Epithelial cell of alveolus of lung (primary cell): ENCODE data around the gene PEX11G. TPM values are rescaled to one million over a fixed set of nuclear protein-coding genes. Genes with fewer than 3 reads are reported as not detected.

Experiments used
- total RNA-seq: library from RNA; depleted of rRNA; stranded (reverse); fragments of >200 nt; gene quantifications from 2 replicates; pipeline ENCODE4 v1.2.1, GENCODE V29; 2015

The PEX11G gene
- 4.2 and 5.2 TPM in 2 replicates for total RNA-seq

DNA sequence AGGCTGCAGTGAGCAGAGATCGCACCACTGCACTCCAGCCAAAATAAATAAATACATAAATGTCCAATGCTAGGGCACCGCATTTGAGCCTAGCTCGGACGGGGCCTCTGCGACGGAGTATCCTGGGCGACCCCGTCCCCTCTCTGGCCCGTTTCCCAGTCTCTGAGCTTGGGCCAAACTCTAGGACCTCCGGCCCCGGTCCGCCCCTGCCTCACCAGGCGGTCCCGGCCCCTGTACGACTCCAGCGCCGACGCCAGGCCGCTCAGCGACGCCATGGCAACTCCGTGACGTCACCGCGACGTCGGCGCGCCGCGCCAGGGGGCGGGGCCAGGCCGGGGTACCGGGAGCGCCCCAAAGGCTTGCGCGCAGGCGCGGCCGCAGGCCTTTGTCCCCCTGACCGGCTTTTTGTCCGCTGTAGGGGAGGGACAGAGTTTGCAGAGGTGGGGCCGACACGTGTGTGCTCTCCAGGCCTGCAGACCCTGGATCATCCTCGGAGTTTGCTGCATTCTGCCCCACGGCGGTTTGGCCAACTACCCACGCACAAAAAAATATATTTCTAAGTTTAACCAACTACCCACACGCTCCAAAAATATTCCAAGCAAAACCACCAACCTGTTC, at the start of gene PEX11G:
PEX11G (minus strand) TSS at position 300 of the 618 bp plus-strand sequence; CDS start at position 275, 25 bp downstream.

DNA sequence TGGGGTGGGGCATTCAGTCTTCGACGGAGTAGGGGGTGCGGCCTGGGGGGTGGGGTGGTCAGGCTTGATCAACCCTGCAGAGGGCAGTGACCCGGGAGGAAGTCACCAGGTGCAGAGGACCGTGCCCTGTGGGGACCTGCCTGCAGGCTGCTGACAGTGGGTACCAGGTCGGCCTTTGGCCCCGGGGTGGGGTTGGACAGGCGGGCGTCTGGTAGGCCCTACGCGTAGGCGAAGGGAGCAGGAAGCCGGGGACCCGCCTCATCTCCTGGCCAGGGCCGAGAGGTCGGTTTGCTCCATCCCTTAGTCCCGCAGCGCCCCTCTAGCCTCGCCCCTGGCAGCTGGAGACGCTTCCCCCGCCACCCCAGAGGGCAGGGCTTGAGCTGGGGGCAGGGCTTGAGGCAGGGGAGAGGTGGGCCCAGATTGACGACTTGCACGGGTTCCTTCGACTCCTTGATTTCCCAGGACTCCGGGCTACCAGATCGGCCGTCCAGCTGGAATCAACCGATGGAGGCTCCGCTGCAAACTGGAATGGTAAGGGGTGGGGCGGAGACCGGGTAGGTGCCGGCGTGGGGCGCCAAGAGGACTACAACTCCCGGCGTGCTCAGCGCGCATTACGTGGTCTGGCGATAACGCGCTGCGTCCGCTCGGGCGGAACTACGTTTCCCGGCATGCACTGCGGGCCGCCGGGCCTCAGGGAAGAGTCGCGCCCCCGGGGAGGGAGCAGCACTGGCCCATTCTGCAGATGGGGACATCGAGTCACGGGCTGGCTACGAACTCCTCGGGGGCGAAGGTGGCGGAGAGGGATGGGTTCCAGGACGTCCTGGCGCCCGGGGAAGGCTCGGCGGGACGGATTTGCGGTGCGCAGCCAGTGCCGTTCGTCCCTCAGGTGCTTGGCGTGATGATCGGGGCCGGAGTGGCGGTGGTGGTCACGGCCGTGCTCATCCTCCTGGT, 46.5 kb upstream of the PEX11G start, which contains the start of gene PNPLA6:
PNPLA6 (plus strand) TSS at position 671 of the 951 bp plus-strand sequence; CDS start at position 743, 72 bp downstream.

DNA sequence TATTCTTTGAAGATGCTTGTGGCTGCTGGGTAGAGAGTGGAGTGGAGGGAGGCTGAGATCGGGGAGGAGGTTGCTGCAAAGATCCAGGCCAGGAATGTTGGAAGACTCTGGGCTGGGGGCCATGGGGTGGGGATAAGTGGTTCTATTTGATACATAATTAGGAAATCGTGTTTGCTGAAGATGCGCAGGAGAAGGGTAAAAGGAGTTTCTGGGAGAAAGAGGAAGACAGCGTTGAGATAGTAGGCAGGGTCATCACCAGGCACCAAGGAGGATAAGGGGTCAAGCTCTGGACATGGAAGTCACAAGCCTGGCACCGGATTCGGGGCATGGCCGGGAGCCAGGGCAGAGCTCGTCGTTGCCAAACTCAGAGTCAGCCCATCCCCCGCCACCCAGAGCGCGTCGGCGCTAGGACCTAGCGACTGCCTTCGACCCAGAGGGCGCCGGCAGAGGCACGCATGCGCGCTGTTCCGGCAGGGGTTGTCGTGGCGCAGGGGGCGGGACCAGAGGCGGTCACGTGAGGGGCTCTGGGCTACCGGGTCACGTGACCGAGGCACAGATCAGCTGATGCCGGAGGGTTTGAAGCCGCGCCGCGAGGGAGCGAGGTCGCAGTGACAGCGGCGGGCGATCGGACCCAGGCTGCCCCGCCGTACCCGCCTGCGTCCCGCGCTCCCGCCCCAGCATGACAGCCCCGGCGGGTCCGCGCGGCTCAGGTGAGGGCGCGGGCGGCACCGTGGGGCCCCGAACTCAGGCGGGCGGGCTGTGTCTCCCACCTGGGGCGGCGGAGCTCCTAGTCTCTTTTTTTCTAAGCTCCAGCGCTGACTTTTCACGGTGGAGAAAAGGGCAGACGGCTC, 33.5 kb upstream of the PEX11G start, which contains the start of gene MCOLN1:
MCOLN1 (plus strand) TSS at position 553 of the 851 bp plus-strand sequence; CDS start at position 680, 127 bp downstream.

GRCh38 chr19:7515645-7516151, 26.9 kb upstream of the PEX11G start, which contains the start of gene ZNF358:
Gene ZNF358 (plus strand): TSS chr19:7516103. CDS start chr19:7519243, 3,140 bp downstream.

Other genes starting within 250 kb of the PEX11G start
- gene INSR, start 194.6 kb downstream of the PEX11G start, total RNA-seq, result 6.3 and 14.9 TPM in 2 replicates
- gene ARHGEF18, start 140.1 kb downstream of the PEX11G start, total RNA-seq, result 27.9 and 41.5 TPM in 2 replicates
- 48.0 and 122 TPM in 2 replicates for gene ZNF358, start 27.1 kb upstream of the PEX11G start, total RNA-seq
- 3.5 and 10.4 TPM in 2 replicates for gene MCOLN1, start 33.6 kb upstream of the PEX11G start, total RNA-seq
- gene PNPLA6, start 46.7 kb upstream of the PEX11G start, total RNA-seq, result 114 and 136 TPM in 2 replicates
- gene CAMSAP3, start 106.8 kb upstream of the PEX11G start, total RNA-seq, result 0.65 TPM in 1 of 2 replicates, not detected in the other
- 42.0 and 69.7 TPM in 2 replicates for gene XAB2, start 140.5 kb upstream of the PEX11G start, total RNA-seq
- 17.3 and 18.4 TPM in 2 replicates for gene PET100, start 140.8 kb upstream of the PEX11G start, total RNA-seq
- not detected in 2 replicates for gene PCP2, start 144.7 kb upstream of the PEX11G start, total RNA-seq
- gene STXBP2, start 148.1 kb upstream of the PEX11G start, total RNA-seq, result 12.3 and 28.7 TPM in 2 replicates
- gene RETN, start 180.0 kb upstream of the PEX11G start, total RNA-seq, result not detected in 2 replicates
- gene MCEMP1, start 188.1 kb upstream of the PEX11G start, total RNA-seq, result not detected in 2 replicates
- gene TRAPPC5, start 191.8 kb upstream of the PEX11G start, total RNA-seq, result 112 and 152 TPM in 2 replicates
- gene FCER2, start 213.1 kb upstream of the PEX11G start, total RNA-seq, result not detected in 2 replicates
- gene CLEC4G, start 243.1 kb upstream of the PEX11G start, total RNA-seq, result not detected in 2 replicates